Measurements from ENCODE around the gene BMP6. TPM values are rescaled to one million over a fixed set of nuclear protein-coding genes. Genes with fewer than 3 reads are reported as not detected.

Gene BMP6
- total and polyA plus RNA-seq, 2 experiments from 2014 or later = 0.84 to 2.8 TPM

DNA sequence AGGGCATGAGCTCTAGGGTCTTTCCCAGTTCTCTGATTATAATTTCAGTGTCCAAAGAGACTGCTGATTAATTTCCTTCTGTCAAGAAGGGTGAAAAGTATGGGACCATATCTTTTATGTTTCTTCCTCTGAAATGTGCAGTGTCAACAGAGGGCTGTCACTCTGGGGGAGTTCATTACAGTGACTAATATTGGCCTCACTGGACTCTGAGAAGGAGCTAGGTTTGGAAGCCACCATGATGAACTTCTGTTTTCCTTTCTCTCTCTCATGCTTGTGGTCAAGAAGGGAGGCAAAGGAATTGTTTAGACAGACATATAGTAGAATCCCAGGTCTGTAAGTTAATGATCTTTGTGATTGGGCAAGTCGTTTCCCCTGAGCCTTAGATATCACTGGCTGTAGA, 41.8 kb upstream of the BMP6 start (continued):
- TF ChIP-seq ZNF462 (CRISPR knock-in tag; IDR thresholded peaks at IDR 0.05) (no peak), ZNF114 (CRISPR knock-in tag; IDR thresholded peaks at IDR 0.05) (no peak), CTCF (conservative IDR thresholded peaks at IDR 0.05; ENCODE audit: low read depth in 2 of 2) (no peak), EZH2phosphoT487 (IDR thresholded peaks at IDR 0.05; ENCODE audit: unreplicated experiment) (no peak), EZH2 (IDR thresholded peaks at IDR 0.05; ENCODE audit: low read depth, unreplicated experiment) (no peak)
- TF ChIP-seq, protein P1, sequence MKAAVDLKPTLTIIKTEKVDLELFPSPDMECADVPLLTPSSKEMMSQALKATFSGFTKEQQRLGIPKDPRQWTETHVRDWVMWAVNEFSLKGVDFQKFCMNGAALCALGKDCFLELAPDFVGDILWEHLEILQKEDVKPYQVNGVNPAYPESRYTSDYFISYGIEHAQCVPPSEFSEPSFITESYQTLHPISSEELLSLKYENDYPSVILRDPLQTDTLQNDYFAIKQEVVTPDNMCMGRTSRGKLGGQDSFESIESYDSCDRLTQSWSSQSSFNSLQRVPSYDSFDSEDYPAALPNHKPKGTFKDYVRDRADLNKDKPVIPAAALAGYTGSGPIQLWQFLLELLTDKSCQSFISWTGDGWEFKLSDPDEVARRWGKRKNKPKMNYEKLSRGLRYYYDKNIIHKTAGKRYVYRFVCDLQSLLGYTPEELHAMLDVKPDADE (IDR thresholded peaks at IDR 0.05) = no peak

- no peaks in the 10 kb centered on the region; the same call in 2 of the 3 replicates for H3K36me3 Mint-ChIP-seq (ENCODE audit: low read depth)
- no peaks in the 10 kb centered on the region for H3K36me3 ChIP-seq (ENCODE audit: insufficient read depth)
- H3K27me3 ChIP-seq (ENCODE audit: insufficient read depth) = no peaks in the 10 kb centered on the region
- peaks cover 4% of the 10 kb centered on the region for H3K9me2 ChIP-seq (ENCODE audit: insufficient read depth)
- no peaks in the 10 kb centered on the region for H3K79me2 ChIP-seq (replicated peaks; ENCODE audit: insufficient read depth)
- H3K27me3 Mint-ChIP-seq (ENCODE audit: insufficient read depth, low read depth, poor library complexity) = peaks cover 10% of the 10 kb centered on the region
- DNase-seq (ENCODE audit: low spot score) (peak; percentile 84), ATAC-seq (peak; percentile 91)
- H3K4me2 ChIP-seq = no peak overlapping the region
- H3K27ac ChIP-seq (ENCODE audit: low read depth) = no peak overlapping the region
- no peak overlapping the region for H3K4me3 ChIP-seq
- H3K4me3 Mint-ChIP-seq = no peak overlapping the region; the same call in 2 of the 3 replicates
- H2AFZ ChIP-seq = no peak overlapping the region
- H3K9me3 Mint-ChIP-seq = no peaks in the 10 kb centered on the region; the same call in 2 of the 3 replicates
- H3K27ac Mint-ChIP-seq = no peak overlapping the region
- H3K4me1 Mint-ChIP-seq = peaks cover 38% of the 10 kb centered on the region
- H4K20me1 ChIP-seq (replicated peaks; ENCODE audit: insufficient read depth) = no peaks in the 10 kb centered on the region
- no peaks in the 10 kb centered on the region for H3F3A ChIP-seq (replicated peaks; ENCODE audit: low read depth)
- H3K4me1 ChIP-seq (ENCODE audit: insufficient read depth) = peaks cover 19% of the 10 kb centered on the region
- TF ChIP-seq ZNF114 (CRISPR knock-in tag; IDR thresholded peaks at IDR 0.05) (peak; percentile 69; the same call in 1 of the 2 replicates), CTCF (conservative IDR thresholded peaks at IDR 0.05; ENCODE audit: low read depth in 2 of 2) (no peak), STAT1 (IDR thresholded peaks at IDR 0.05; ENCODE audit: unreplicated experiment) (no peak), CREB1 (CRISPR knock-in tag; IDR thresholded peaks at IDR 0.05; ENCODE audit: low read depth) (no peak), NANOG (IDR thresholded peaks at IDR 0.05; ENCODE audit: borderline replicate concordance) (peak; percentile 31; the same call in 1 of the 2 replicates), EZH2 (IDR thresholded peaks at IDR 0.05; ENCODE audit: low read depth, unreplicated experiment) (no peak), POLR2AphosphoS5 (IDR thresholded peaks at IDR 0.05; ENCODE audit: low read depth) (no peak), EZH2phosphoT487 (IDR thresholded peaks at IDR 0.05; ENCODE audit: unreplicated experiment) (no peak), ZNF331 (CRISPR knock-in tag; IDR thresholded peaks at IDR 0.05; ENCODE audit: low read depth) (no peak)
- TF ChIP-seq, protein P1 (IDR thresholded peaks at IDR 0.05) = no peak
These were observed 41.1 kb upstream of the BMP6 start for GRCh38 chr6:7684843-7685242.
